Activated CD8-positive, alpha-beta memory T cell treated with anti-CD3 and anti-CD28 coated beads for 48 hours (primary cell): Measurements from ENCODE around the gene CHST9.

ENCODE experiments used
- DNase-seq, 3 experiments: peaks; one replicate each; pipeline ENCODE4 v3.0.0-alpha.2; 2020; ENCODE audit warnings: low read depth in 2 of 3, low spot score in 2 of 3

The CHST9 gene

GRCh38 chr18:26868968-26869586 lies 316.0 kb downstream of the CHST9 start:
- DNase-seq: no peak

- DNase-seq: no peak
Measured at GRCh38 chr18:26867471-26867870, 317.6 kb downstream of the CHST9 start.

- DNase-seq: no peak
Measured at GRCh38 chr18:26865557-26865956, 319.6 kb downstream of the CHST9 start, which contains the start of gene AQP4. Gene AQP4, minus strand, starts transcription at chr18:26865707. Its CDS starts 18 bp downstream, at chr18:26865689.

- no peak for DNase-seq
Measured at GRCh38 chr18:26864658-26865057, 320.4 kb downstream of the CHST9 start.

GRCh38 chr18:26863921-26864497 lies 321.1 kb downstream of the CHST9 start:
- no peak for DNase-seq

- DNase-seq: no peak
Measured at GRCh38 chr18:26863122-26863879, 321.8 kb downstream of the CHST9 start.

- DNase-seq: no peak
Measured at GRCh38 chr18:26862084-26862483, 323.0 kb downstream of the CHST9 start.
